Breast epithelium (tissue), 4 donors: ENCODE results near the gene MBD4. TPM values are rescaled to one million over a fixed set of nuclear protein-coding genes. Genes with fewer than 3 reads are reported as not detected.

Experiments
- DNase-seq, 2 donors: peaks; one replicate each; pipeline ENCODE4 v3.0.0-alpha.2; 2019; ENCODE audit warnings: low spot score in 2 of 2
- H3K27ac ChIP-seq, 2 donors: fragments of 200-600 bp; sonication (generic) in 1 of 2; one replicate each; pipeline ENCODE4 v1.5.1; 2016 to 2019; ENCODE audit warnings: mild to moderate bottlenecking in 1 of 2
- H3K27me3 ChIP-seq, 2 donors: fragments of 200-600 bp; sonication (generic) in 1 of 2; one replicate each; pipeline versions ENCODE4 v1.5.1 to v1.6.0; 2017 to 2019; ENCODE audit warnings: control low read depth in 1 of 2, mild to moderate bottlenecking in 1 of 2
- H3K36me3 ChIP-seq: fragments of 200-600 bp; one replicate; pipeline ENCODE4 v1.5.1; 2019
- H3K4me1 ChIP-seq, 2 donors: fragments of 200-600 bp; sonication (generic); one replicate each; pipeline ENCODE4 v1.5.1; 2016 to 2019; ENCODE audit warnings: control low read depth in 1 of 2
- H3K4me3 ChIP-seq, 3 donors: fragments of 200-600 bp; sonication (generic); 1 replicate in 2 of 3; 2 replicates in 1 of 3; pipeline ENCODE4 v1.5.1; 2016 to 2019; ENCODE audit warnings: mild to moderate bottlenecking in 3 of 3, moderate library complexity in 2 of 3
- H3K9me3 ChIP-seq, 2 donors: fragments of 200-600 bp; sonication (generic) in 1 of 2; one replicate each; pipeline ENCODE4 v1.5.1; 2016 to 2019; ENCODE audit warnings: control low read depth in 1 of 2
- POLR2A ChIP-seq: fragments of 450-650 bp; IDR thresholded peaks from one replicate; pipeline ENCODE4 v1.6.1; 2016; ENCODE audit warnings: antibody characterized with exemption, mild to moderate bottlenecking, moderate library complexity
- POLR2AphosphoS5 ChIP-seq, 3 donors: sonication (generic); formaldehyde crosslinking; IDR thresholded peaks; one replicate each; pipeline ENCODE4 v1.6.1; 2017; ENCODE audit warnings: antibody characterized with exemption in 3 of 3
- intact Hi-C: fragments of 100-400 bp; cut with DNase I; formaldehyde crosslinking; loops from one replicate; pipeline ENCODE4 v1.15.1; 2023; ENCODE audit warnings: low total_unique reads
- total RNA-seq, 3 donors: library from RNA; depleted of rRNA; stranded (reverse); fragments of >200 nt; gene quantifications; one replicate each; pipeline ENCODE4 v1.1.0, GENCODE V29; 2016
- TF ChIP-seq, protein P1 (sequence below), 3 donors: fragments of 450-650 bp; IDR thresholded peaks; one replicate each; pipeline ENCODE4 v1.5.1; 2016 to 2017; ENCODE audit warnings: antibody characterized with exemption in 3 of 3, mild to moderate bottlenecking in 3 of 3, moderate library complexity in 3 of 3

MBD4 gene
- total RNA-seq, 3 donors from 2014 or later, result 29.8 to 41.6 (median 37.7) TPM

- Histone ChIP-seq H3K4me1 (peaks cover 0 to 5% of the 10 kb centered on the region in 2 donors), H3K27ac (no peak overlapping the region), H3K27me3 (no peaks in the 10 kb centered on the region), H3K36me3 (peaks cover 5% of the 10 kb centered on the region), H3K9me3 (no peaks in the 10 kb centered on the region), H3K4me3 (no peak overlapping the region)
- DNase-seq, result no peak
- intact Hi-C loops, result no loop called here
- TF ChIP-seq POLR2A, result no peak
- TF ChIP-seq POLR2AphosphoS5 (IDR thresholded peaks at IDR 0.05), result no peak
- TF ChIP-seq, protein P1, sequence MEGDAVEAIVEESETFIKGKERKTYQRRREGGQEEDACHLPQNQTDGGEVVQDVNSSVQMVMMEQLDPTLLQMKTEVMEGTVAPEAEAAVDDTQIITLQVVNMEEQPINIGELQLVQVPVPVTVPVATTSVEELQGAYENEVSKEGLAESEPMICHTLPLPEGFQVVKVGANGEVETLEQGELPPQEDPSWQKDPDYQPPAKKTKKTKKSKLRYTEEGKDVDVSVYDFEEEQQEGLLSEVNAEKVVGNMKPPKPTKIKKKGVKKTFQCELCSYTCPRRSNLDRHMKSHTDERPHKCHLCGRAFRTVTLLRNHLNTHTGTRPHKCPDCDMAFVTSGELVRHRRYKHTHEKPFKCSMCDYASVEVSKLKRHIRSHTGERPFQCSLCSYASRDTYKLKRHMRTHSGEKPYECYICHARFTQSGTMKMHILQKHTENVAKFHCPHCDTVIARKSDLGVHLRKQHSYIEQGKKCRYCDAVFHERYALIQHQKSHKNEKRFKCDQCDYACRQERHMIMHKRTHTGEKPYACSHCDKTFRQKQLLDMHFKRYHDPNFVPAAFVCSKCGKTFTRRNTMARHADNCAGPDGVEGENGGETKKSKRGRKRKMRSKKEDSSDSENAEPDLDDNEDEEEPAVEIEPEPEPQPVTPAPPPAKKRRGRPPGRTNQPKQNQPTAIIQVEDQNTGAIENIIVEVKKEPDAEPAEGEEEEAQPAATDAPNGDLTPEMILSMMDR (IDR thresholded peaks at IDR 0.05), result no peak
These were observed 4.4 kb downstream of the MBD4 start for GRCh38 chr3:129435367-129435766.

DNA sequence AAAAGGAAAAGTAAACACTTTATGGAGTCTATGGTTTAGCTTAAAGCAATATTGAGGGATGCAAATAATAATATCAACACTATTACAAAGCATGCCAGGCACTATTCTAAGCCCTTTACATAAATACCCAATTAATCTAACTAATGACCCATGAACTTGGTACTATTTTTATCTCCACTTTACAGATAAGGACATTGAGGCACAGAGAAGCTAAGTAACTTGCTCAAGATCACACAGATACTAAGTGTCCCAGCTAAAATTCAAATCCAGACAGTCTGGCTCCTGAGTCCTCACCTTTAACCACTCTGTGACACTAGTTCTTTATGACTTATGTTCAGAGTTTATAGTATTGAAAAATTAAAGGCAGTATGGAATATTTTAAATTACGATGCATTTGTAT lies 5.6 kb downstream of the MBD4 start:
- no peak overlapping the region for H3K27ac ChIP-seq
- no peaks in the 10 kb centered on the region for H3K27me3 ChIP-seq
- H3K4me1 ChIP-seq, result peaks cover 0 to 5% of the 10 kb centered on the region in 2 donors
- no peaks in the 10 kb centered on the region for H3K9me3 ChIP-seq
- intact Hi-C loops, result no loop called here
- H3K36me3 ChIP-seq, result peaks cover 5% of the 10 kb centered on the region
- H3K4me3 ChIP-seq, result no peak overlapping the region
- no peak for TF ChIP-seq POLR2A
- no peak for TF ChIP-seq POLR2AphosphoS5 (IDR thresholded peaks at IDR 0.05)
- TF ChIP-seq, protein P1 (IDR thresholded peaks at IDR 0.05), result no peak
- no peak for DNase-seq

DNA sequence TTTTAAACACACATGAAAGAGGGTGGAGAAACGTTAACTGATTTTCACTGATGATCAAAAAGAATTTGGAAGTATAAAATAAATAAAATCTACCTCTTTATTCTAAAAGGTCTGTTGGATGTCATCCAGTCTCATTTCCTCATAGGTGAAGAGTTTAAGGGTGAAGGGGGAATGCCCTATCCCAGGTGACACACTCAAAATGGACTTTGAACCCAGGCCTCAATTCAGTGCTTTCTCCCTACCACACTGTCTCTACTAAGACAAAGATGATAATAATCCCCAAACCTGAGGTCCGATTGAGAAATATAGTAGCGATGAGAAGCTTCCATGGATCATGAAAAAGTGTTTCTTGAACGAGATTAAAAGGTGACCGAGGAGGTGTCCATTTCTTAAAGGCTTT lies 6.2 kb downstream of the MBD4 start:
- Histone ChIP-seq H3K36me3 (peaks cover 5% of the 10 kb centered on the region), H3K9me3 (no peaks in the 10 kb centered on the region), H3K4me3 (no peak overlapping the region), H3K4me1 (peaks cover 0 to 5% of the 10 kb centered on the region in 2 donors), H3K27ac (no peak overlapping the region), H3K27me3 (no peaks in the 10 kb centered on the region)
- no peak for TF ChIP-seq POLR2A
- TF ChIP-seq, protein P1 (IDR thresholded peaks at IDR 0.05), result no peak
- no peak for TF ChIP-seq POLR2AphosphoS5 (IDR thresholded peaks at IDR 0.05)
- intact Hi-C loops, result no loop called here
- DNase-seq, result no peak

GRCh38 chr3:129432671-129433070 lies 7.1 kb downstream of the MBD4 start:
- Histone ChIP-seq H3K27ac (no peak overlapping the region), H3K27me3 (no peaks in the 10 kb centered on the region), H3K4me3 (no peak overlapping the region), H3K36me3 (peaks cover 5% of the 10 kb centered on the region), H3K9me3 (no peaks in the 10 kb centered on the region), H3K4me1 (peaks cover 0 to 5% of the 10 kb centered on the region in 2 donors)
- TF ChIP-seq, protein P1 (IDR thresholded peaks at IDR 0.05), result no peak
- TF ChIP-seq POLR2A, result no peak
- no peak for TF ChIP-seq POLR2AphosphoS5 (IDR thresholded peaks at IDR 0.05)
- no peak for DNase-seq
- intact Hi-C loops, result no loop called here

GRCh38 chr3:129432036-129432435 lies 7.7 kb downstream of the MBD4 start:
- no peak for TF ChIP-seq POLR2A
- TF ChIP-seq, protein P1 (IDR thresholded peaks at IDR 0.05), result no peak
- no peak for TF ChIP-seq POLR2AphosphoS5 (IDR thresholded peaks at IDR 0.05)
- Histone ChIP-seq H3K27me3 (no peaks in the 10 kb centered on the region), H3K4me3 (no peak overlapping the region), H3K9me3 (no peaks in the 10 kb centered on the region), H3K27ac (no peak overlapping the region), H3K4me1 (peaks cover 0 to 5% of the 10 kb centered on the region in 2 donors), H3K36me3 (peaks cover 5% of the 10 kb centered on the region)
- DNase-seq, result no peak
- intact Hi-C loops, result no loop called here
